Right kidney (tissue), 1 donor: ENCODE results near the gene OGFOD3.

ENCODE experiments used
- DNase-seq: peaks from one replicate; pipeline ENCODE4 v3.0.0-alpha.2; 2016

Gene OGFOD3

GRCh38 chr17:82449131-82449882 is 30.9 kb upstream of the OGFOD3 start:
- DNase-seq: no peak

GRCh38 chr17:82447876-82448275 is 29.5 kb upstream of the OGFOD3 start:
- DNase-seq: no peak

- DNase-seq: no peak
These were observed 28.3 kb upstream of the OGFOD3 start for GRCh38 chr17:82446649-82447048.

GRCh38 chr17:82446124-82446523 is 27.7 kb upstream of the OGFOD3 start:
- no peak for DNase-seq

- no peak for DNase-seq
These were observed 27.2 kb upstream of the OGFOD3 start for GRCh38 chr17:82445542-82445941.

- no peak for DNase-seq
These were observed 26.6 kb upstream of the OGFOD3 start for GRCh38 chr17:82444941-82445521.

GRCh38 chr17:82444284-82444893 is 26.0 kb upstream of the OGFOD3 start:
- no peak for DNase-seq

GRCh38 chr17:82443465-82444283 is 25.3 kb upstream of the OGFOD3 start:
- DNase-seq: no peak

GRCh38 chr17:82442643-82443464 is 24.5 kb upstream of the OGFOD3 start:
- DNase-seq: no peak

- no peak for DNase-seq
These were observed 23.5 kb upstream of the OGFOD3 start for GRCh38 chr17:82441691-82442487.

- DNase-seq: no peak
These were observed 22.7 kb upstream of the OGFOD3 start for GRCh38 chr17:82440991-82441627.

GRCh38 chr17:82440469-82440981 is 22.1 kb upstream of the OGFOD3 start:
- DNase-seq: no peak

GRCh38 chr17:82439829-82440365 is 21.5 kb upstream of the OGFOD3 start:
- no peak for DNase-seq

- no peak for DNase-seq
These were observed 20.9 kb upstream of the OGFOD3 start for GRCh38 chr17:82439194-82439828.

GRCh38 chr17:82438401-82439193 is 20.2 kb upstream of the OGFOD3 start:
- DNase-seq: no peak

GRCh38 chr17:82437325-82437668 is 18.9 kb upstream of the OGFOD3 start:
- DNase-seq: no peak

GRCh38 chr17:82436601-82437324 is 18.4 kb upstream of the OGFOD3 start:
- no peak for DNase-seq
